Natural killer cell (primary cell): Measurements from ENCODE around the gene PLA2G2F. TPM values are rescaled to one million over a fixed set of nuclear protein-coding genes. Genes with fewer than 3 reads are reported as not detected.

ENCODE experiments used
- ATAC-seq, 3 donors: fragments of 150-1000 bp in 2 of 3; fragments of 200-7000 bp in 1 of 3; cut with Tn5 transposase; 1 replicate in 1 of 3; 2 replicates in 2 of 3; pipeline ENCODE4 v1.10.0; 2021; ENCODE audit warnings: mild to moderate bottlenecking in 2 of 3, moderate library complexity in 2 of 3
- DNase-seq, 2 donors: peaks; one replicate each; pipeline versions ENCODE4 v3.0.0 to v3.0.0-alpha.2; 2013 to 2021; ENCODE audit warnings: mixed read lengths in 1 of 2
- H3K27ac ChIP-seq: one replicate; pipeline ENCODE4 v1.5.1; 2013; ENCODE audit warnings: mild to moderate bottlenecking, low read length
- H3K27me3 ChIP-seq: one replicate; pipeline ENCODE4 v1.6.1; 2013; ENCODE audit warnings: low read length; ENCODE audit not compliant: control insufficient read depth, insufficient read depth
- H3K36me3 ChIP-seq: one replicate; pipeline ENCODE4 v1.6.1; 2013; ENCODE audit warnings: low read length; ENCODE audit not compliant: control insufficient read depth, insufficient read depth
- H3K4me1 ChIP-seq: one replicate; pipeline ENCODE4 v1.6.1; 2013; ENCODE audit warnings: low read length; ENCODE audit not compliant: control insufficient read depth, insufficient read depth
- H3K4me3 ChIP-seq: one replicate; pipeline ENCODE4 v1.5.1; 2013; ENCODE audit warnings: low read length
- H3K9me3 ChIP-seq: one replicate; pipeline ENCODE4 v1.6.1; 2013; ENCODE audit warnings: low read length; ENCODE audit not compliant: control insufficient read depth, insufficient read depth
- H3K27ac Mint-ChIP-seq, 2 donors: one replicate each; pipeline ENCODE4 v1.8.0; 2022; ENCODE audit warnings: mild to moderate bottlenecking in 2 of 2, mixed read lengths in 2 of 2, moderate library complexity in 1 of 2
- H3K27me3 Mint-ChIP-seq, 2 donors: one replicate each; pipeline ENCODE4 v1.8.0; 2022; ENCODE audit warnings: low read depth in 2 of 2, mixed read lengths in 2 of 2
- H3K36me3 Mint-ChIP-seq: one replicate; pipeline ENCODE4 v1.8.0; 2022; ENCODE audit warnings: mixed read lengths
- H3K4me1 Mint-ChIP-seq, 2 donors: one replicate each; pipeline ENCODE4 v1.8.0; 2022; ENCODE audit warnings: mixed read lengths in 2 of 2
- H3K4me3 Mint-ChIP-seq: one replicate; pipeline ENCODE4 v1.8.0; 2022; ENCODE audit warnings: mild to moderate bottlenecking, moderate library complexity, mixed read lengths
- H3K9me3 Mint-ChIP-seq, 2 donors: one replicate each; pipeline ENCODE4 v1.8.0; 2022; ENCODE audit warnings: mixed read lengths in 2 of 2
- WGBS: methylation state at CpG from one replicate; pipeline ENCODE4 v1.1.7; 2013; ENCODE audit warnings: missing lambda C conversion rate; ENCODE audit not compliant: insufficient coverage; 5-methylcytosine and 5-hydroxymethylcytosine counted together
- intact Hi-C: fragments of 100-400 bp; cut with micrococcal nuclease; formaldehyde crosslinking; loops from one replicate; pipeline ENCODE4 v1.14.2; 2022
- total RNA-seq, 4 donors: library from RNA; stranded (reverse); fragments of 120-200 nt in 1 of 4; gene quantifications; one replicate each; pipeline versions ENCODE4 v1.2.3 to v1.2.4, GENCODE V29; 2013 to 2022
- TF ChIP-seq, protein P1 (sequence below): fragments of 200-600 bp; IDR thresholded peaks from one replicate; pipeline ENCODE4 v1.8.0; 2022; ENCODE audit warnings: antibody characterized with exemption

The PLA2G2F gene
- total RNA-seq, 3 donors from 2014 or later (not counting 1 experiment from before 2014, with no cell fraction given) = not detected

DNA sequence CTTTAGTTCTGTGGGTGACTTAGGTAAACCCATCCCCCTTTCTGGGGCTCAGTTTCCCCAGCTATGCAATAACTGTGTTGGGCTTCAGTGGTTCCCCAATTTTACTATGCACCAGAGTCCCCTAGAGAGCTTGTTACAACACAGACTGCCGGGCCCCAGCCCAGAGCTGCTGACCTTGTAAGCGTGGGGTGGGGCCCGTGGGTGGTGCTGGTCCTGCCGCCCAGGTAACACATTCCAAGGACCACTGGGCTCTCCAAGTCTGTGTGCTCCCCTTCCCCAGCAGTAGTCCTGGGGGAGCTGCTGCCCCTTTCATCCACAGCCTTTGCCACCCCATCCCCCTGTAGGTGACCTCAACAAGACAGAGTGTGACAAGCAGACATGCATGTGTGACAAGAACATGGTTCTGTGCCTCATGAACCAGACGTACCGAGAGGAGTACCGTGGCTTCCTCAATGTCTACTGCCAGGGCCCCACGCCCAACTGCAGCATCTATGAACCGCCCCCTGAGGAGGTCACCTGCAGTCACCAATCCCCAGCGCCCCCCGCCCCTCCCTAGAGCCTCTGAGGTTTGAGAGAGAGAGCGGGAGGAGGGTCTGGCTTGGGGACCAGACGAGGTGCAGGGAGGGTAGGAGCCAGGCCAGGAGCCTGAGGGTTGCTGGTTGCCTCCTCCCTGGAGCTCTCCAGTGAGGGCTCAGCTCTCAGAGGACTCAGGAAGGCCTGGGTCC is 8.9 kb downstream of the PLA2G2F start:
- Mint-ChIP-seq H3K4me3 (no peak overlapping the region), H3K4me1 (peaks cover 0 to 8% of the 10 kb centered on the region in 2 donors)

DNA sequence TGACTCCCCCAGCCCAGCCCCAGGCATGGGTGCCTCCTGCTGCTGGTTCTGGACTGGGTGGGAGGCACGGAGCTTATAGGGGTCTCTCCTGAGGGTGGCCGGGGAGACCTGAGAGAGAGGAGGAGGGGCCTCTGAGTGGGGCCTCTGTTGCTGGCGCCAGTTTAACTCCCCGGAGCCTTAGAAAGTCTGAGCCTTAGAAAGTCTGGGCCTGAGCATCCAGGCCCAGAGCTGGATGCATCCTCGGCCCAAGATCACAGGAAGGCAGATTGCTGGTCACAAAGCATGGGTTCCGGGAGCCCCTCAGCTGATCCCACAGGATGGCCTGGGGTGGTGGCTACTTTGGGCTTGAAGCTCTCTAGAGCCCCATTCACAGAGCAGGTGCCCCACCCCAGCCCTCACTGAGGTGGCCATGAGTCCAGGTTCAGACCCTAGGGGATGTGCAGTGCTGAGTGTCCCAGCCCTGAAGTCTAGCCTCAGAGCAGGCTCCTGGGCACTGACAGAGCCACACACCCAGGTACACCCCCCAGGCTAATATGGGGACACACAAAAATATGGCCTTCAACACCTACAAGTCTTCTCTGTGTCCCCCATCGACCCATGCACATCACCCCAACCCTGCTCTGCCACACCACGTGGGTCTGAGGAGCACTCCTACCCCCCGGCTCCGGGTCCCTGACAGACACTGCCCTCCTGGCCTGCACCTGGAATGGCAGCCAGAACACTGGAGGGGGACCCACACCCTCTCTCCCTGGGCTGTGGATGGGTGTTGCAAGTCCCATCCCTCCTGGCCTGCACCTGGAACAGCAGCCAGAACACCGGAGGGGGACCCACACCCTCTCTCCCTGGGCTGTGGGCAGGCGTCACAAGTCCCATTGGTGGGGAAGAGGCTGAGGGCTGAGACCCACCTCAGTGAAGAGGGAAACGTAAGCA is 9.7 kb downstream of the PLA2G2F start:
- intact Hi-C loops = no loop called here
- Mint-ChIP-seq H3K4me1 (peaks cover 0 to 9% of the 10 kb centered on the region in 2 donors), H3K4me3 (no peak overlapping the region), H3K36me3 (no peaks in the 10 kb centered on the region), H3K27me3 (no peaks in the 10 kb centered on the region), H3K27ac (no peak overlapping the region), H3K9me3 (no peaks in the 10 kb centered on the region)
- 92% methylated on average over 13 of the region's 13 CpGs for WGBS
- no peaks in the 10 kb centered on the region for H3K9me3 ChIP-seq
- H3K36me3 ChIP-seq = no peaks in the 10 kb centered on the region
- H3K4me1 ChIP-seq = peaks cover 20% of the 10 kb centered on the region
- TF ChIP-seq, protein P1, sequence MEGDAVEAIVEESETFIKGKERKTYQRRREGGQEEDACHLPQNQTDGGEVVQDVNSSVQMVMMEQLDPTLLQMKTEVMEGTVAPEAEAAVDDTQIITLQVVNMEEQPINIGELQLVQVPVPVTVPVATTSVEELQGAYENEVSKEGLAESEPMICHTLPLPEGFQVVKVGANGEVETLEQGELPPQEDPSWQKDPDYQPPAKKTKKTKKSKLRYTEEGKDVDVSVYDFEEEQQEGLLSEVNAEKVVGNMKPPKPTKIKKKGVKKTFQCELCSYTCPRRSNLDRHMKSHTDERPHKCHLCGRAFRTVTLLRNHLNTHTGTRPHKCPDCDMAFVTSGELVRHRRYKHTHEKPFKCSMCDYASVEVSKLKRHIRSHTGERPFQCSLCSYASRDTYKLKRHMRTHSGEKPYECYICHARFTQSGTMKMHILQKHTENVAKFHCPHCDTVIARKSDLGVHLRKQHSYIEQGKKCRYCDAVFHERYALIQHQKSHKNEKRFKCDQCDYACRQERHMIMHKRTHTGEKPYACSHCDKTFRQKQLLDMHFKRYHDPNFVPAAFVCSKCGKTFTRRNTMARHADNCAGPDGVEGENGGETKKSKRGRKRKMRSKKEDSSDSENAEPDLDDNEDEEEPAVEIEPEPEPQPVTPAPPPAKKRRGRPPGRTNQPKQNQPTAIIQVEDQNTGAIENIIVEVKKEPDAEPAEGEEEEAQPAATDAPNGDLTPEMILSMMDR = no peak
- no peaks in the 10 kb centered on the region for H3K27me3 ChIP-seq
- ATAC-seq = no peak
- no peak for DNase-seq
- no peak overlapping the region for H3K4me3 ChIP-seq
- H3K27ac ChIP-seq = no peak overlapping the region

More for the DNA sequence above, 8.9 kb downstream of the PLA2G2F start:
- no peak overlapping the region for H3K27ac Mint-ChIP-seq
- no peaks in the 10 kb centered on the region for H3K9me3 ChIP-seq
- intact Hi-C loops = no loop called here
- peaks cover 15% of the 10 kb centered on the region for H3K4me1 ChIP-seq
- WGBS = 83% methylated on average over 13 of the region's 13 CpGs
- H3K27me3 Mint-ChIP-seq = no peaks in the 10 kb centered on the region
- no peaks in the 10 kb centered on the region for H3K9me3 Mint-ChIP-seq
- no peak overlapping the region for H3K27ac ChIP-seq
- no peaks in the 10 kb centered on the region for H3K36me3 ChIP-seq
- DNase-seq = no peak
- no peaks in the 10 kb centered on the region for H3K36me3 Mint-ChIP-seq
- TF ChIP-seq, protein P1 = no peak
- no peak for ATAC-seq
- H3K4me3 ChIP-seq = no peak overlapping the region
- H3K27me3 ChIP-seq = no peaks in the 10 kb centered on the region

DNA sequence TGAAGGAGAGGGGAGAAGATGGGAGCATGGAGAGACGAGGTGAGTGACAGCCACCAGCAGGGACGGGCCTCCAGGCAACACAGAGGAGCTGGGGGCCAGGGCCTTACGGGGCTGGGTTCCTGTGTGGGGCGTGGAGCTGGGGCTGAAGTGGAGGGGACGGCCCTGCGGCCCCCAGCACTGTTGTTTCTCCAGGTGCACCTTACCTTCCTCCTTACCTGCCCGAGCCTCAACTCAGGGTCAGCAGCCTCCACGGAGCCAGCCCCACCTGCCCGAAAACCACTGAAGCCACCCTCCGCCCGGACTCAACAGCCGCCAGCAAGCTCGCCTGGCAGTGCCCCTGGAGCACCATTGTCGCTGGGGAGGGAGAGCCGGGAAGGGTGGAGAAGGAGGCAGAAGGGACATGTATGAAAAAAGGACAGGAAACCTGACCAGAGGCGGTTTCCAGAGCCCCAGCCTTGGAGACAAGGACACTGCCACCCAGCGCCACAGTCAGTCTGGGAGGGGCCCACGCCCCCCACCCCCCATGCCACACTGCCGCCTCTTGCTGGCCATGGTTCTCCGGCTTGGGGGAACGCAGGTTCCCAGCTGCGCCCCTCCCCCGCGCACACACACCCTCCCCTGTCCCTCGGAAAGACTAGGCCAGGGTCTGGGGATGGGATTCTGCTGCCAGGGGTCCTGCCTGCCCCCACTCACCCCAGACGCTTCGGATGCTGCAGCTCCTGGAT is 10.6 kb downstream of the PLA2G2F start:
- intact Hi-C loops = no loop called here
- no peaks in the 10 kb centered on the region for H3K9me3 Mint-ChIP-seq
- ATAC-seq (no peak), DNase-seq (no peak)
- no peak overlapping the region for H3K27ac ChIP-seq
- no peak overlapping the region for H3K4me3 Mint-ChIP-seq
- H3K27me3 Mint-ChIP-seq = no peaks in the 10 kb centered on the region
- H3K4me3 ChIP-seq = no peak overlapping the region
- H3K36me3 ChIP-seq = no peaks in the 10 kb centered on the region
- H3K27me3 ChIP-seq = no peaks in the 10 kb centered on the region
- no peaks in the 10 kb centered on the region for H3K36me3 Mint-ChIP-seq
- TF ChIP-seq, protein P1 = no peak
- H3K4me1 ChIP-seq = peaks cover 29% of the 10 kb centered on the region
- WGBS = 87% methylated on average over 27 of the region's 27 CpGs
- no peak overlapping the region for H3K27ac Mint-ChIP-seq
- peaks cover 6 to 18% of the 10 kb centered on the region in 2 donors for H3K4me1 Mint-ChIP-seq
- no peaks in the 10 kb centered on the region for H3K9me3 ChIP-seq
